K562 treated with DMSO at 1 percent for 12 hours (cell line): Measurements from ENCODE around the gene IFNA4. TPM values are rescaled to one million over a fixed set of nuclear protein-coding genes. Genes with fewer than 3 reads are reported as not detected.

ENCODE experiments used
- total RNA-seq: library from RNA; unstranded; fragments of 300-600 nt; gene quantifications from 2 replicates; pipeline ENCODE4 v1.2.3, GENCODE V29; 2022; ENCODE audit not compliant: insufficient read depth

Gene IFNA4
- not detected in 2 replicates for total RNA-seq

DNA sequence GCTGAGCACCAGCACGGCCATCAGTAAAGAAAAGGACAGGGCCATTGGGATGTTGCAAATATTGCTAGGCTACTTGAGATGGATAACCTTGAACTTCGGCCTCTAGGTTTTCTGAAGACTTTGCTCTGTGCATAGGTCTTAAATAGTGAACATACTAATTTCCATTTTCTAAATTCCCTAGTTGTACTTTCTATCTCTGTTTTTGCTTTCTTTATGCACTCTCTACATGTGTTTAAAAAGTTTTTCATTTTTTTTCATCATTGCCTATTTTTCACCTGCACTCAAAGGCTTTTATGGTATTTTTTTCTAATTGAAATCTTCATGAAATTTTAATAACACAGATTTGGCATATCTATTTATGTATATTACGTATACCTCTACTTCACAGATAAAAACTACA lies at the start of gene IFNA4:
TSS of gene IFNA4 (minus strand) at position 101 of the 400 bp plus-strand sequence. CDS start at position 45, 56 bp downstream.

DNA sequence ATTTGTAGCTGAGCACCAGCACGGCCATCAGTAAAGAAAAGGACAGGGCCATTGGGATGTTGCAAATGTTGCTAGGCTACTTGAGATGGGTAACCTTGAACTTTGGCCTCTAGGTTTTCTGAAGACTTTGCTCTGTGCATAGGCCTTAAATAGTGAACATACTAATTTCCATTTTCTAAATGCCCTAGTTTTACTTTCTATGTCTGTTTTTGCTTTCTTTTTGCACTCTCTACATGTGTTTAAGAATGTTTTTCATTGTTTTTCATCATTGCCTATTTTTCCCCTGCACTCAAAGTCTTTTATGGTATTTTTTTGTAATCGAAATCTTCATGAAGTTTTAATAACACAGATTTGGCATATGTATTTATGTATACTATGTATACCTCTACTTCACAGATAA lies 40.7 kb upstream of the IFNA4 start, which contains the start of gene IFNA17:
TSS of gene IFNA17 (minus strand) at position 101 of the 400 bp plus-strand sequence. CDS start at position 52, 49 bp downstream.

DNA sequence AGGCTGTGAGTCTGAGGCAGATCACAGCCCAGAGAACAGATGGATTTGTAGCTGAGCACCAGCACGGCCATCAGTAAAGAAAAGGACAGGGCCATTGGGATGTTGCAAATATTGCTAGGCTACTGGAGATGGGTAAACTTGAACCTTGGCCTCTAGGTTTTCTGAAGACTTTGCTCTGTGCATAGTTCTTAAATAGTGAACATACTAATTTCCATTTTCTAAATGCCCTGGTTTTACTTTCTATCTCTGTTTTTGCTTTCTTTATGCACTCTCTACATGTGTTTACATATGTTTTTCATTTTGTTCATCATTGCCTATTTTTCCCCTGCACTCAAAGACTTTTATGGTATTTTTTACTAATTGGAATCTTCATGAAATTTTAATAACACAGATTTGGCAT lies 29.8 kb upstream of the IFNA4 start, which contains the start of gene IFNA16:
TSS of gene IFNA16 (minus strand) at position 101 of the 400 bp plus-strand sequence. CDS start at position 95, 6 bp downstream.

DNA sequence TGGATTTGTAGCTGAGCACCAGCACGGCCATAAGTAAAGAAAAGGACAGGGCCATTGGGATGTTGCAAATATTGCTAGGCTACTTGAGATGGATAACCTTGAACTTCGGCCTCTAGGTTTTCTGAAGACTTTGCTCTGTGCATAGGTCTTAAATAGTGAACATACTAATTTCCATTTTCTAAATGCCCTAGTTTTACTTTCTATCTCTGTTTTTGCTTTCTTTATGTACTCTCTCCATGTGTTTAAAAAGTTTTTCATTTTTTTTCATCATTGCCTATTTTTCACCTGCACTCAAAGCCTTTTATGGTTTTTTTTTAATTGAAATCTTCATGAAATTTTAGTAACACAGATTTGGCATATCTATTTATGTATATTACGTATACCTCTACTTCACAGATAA lies 19.7 kb upstream of the IFNA4 start, which contains the start of gene IFNA10:
TSS of gene IFNA10 (minus strand) at position 101 of the 400 bp plus-strand sequence. CDS start at position 55, 46 bp downstream.

DNA sequence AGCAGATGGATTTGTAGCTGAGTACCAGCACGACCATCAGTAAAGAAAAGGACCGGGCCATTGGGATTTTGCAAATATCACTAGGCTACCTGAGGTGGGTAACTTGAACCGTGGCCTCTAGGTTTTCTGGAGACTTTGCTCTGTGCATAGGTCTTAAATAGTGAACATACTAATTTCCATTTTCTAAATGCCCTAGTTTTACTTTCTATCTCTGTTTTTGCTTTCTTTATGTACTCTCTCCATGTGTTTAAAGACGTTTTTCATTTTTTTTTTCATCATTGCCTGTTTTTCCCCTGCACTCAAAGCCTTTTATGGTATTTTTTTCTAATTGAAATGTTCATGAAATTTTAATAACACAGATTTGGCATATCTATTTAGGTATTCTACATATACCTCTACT lies 14.7 kb upstream of the IFNA4 start, which contains the start of gene IFNA7:
TSS of gene IFNA7 (minus strand) at position 101 of the 400 bp plus-strand sequence. CDS start at position 61, 40 bp downstream.

DNA sequence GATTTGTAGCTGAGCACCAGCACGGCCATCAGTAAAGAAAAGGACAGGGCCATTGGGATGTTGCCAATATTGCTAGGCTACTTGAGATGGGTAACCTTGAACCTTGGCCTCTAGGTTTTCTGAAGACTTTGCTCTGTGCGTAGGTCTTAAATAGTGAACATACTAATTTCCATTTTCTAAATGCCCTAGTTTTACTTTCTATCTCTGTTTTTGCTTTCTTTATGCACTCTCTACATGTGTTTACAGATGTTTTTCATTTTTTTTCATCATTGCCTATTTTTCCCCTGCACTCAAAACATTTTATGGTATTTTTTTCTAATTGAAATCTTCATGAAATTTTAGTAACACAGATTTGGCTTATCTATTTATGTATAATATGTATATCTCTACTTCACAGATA lies 20.8 kb downstream of the IFNA4 start, which contains the start of gene IFNA21:
TSS of gene IFNA21 (minus strand) at position 101 of the 400 bp plus-strand sequence. CDS start at position 53, 48 bp downstream.

DNA sequence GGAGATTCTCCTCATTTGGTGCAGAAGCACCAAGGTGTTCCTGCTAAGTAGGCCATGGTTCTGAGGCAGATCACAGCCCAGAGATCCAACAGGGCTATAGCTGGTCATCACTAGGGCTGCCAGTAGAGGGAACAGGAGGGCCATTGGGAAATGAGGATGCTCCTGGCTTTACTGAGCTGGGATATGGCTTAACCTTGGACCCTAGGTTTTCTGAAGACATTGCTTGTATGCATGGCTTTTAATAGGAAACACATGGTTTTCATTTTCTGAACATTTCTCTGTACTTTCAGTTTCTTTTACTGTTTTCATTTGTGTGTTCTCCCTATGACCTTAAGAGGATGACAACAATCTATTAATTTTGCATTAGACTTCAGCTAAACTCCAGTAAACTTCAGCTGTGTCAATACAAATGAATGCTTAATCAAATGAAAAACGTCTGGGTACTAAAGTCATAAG lies 45.9 kb downstream of the IFNA4 start, which contains the start of gene IFNW1:
TSS of gene IFNW1 (minus strand) at position 406 of the 456 bp plus-strand sequence. CDS start at position 144, 262 bp downstream.

Other genes with a start within 250 kb of the IFNA4 start
- not detected in 2 replicates for gene HACD4, start 155.9 kb downstream of the IFNA4 start, total RNA-seq
- not detected in 2 replicates for gene IFNB1, start 109.6 kb downstream of the IFNA4 start, total RNA-seq
- not detected in 2 replicates for gene IFNW1, start 45.8 kb downstream of the IFNA4 start, total RNA-seq
- gene IFNA21, start 20.9 kb downstream of the IFNA4 start, total RNA-seq = not detected in 2 replicates
- gene IFNA7, start 14.6 kb upstream of the IFNA4 start, total RNA-seq = not detected in 2 replicates
- not detected in 2 replicates for gene IFNA10, start 19.6 kb upstream of the IFNA4 start, total RNA-seq
- gene IFNA16, start 29.7 kb upstream of the IFNA4 start, total RNA-seq = not detected in 2 replicates
- gene IFNA17, start 40.6 kb upstream of the IFNA4 start, total RNA-seq = not detected in 2 replicates
- gene IFNA14, start 52.4 kb upstream of the IFNA4 start, total RNA-seq = not detected in 2 replicates
- gene IFNA5, start 117.7 kb upstream of the IFNA4 start, total RNA-seq = not detected in 2 replicates
- gene KLHL9, start 147.8 kb upstream of the IFNA4 start, total RNA-seq = not detected in 2 replicates
- not detected in 2 replicates for gene IFNA6, start 163.3 kb upstream of the IFNA4 start, total RNA-seq
- gene IFNA13, start 180.5 kb upstream of the IFNA4 start, total RNA-seq = not detected in 2 replicates
- gene IFNA2, start 197.8 kb upstream of the IFNA4 start, total RNA-seq = not detected in 2 replicates
- not detected in 2 replicates for gene IFNA8, start 221.5 kb upstream of the IFNA4 start, total RNA-seq